ENCODE data around the gene CLDN7.

DNA sequence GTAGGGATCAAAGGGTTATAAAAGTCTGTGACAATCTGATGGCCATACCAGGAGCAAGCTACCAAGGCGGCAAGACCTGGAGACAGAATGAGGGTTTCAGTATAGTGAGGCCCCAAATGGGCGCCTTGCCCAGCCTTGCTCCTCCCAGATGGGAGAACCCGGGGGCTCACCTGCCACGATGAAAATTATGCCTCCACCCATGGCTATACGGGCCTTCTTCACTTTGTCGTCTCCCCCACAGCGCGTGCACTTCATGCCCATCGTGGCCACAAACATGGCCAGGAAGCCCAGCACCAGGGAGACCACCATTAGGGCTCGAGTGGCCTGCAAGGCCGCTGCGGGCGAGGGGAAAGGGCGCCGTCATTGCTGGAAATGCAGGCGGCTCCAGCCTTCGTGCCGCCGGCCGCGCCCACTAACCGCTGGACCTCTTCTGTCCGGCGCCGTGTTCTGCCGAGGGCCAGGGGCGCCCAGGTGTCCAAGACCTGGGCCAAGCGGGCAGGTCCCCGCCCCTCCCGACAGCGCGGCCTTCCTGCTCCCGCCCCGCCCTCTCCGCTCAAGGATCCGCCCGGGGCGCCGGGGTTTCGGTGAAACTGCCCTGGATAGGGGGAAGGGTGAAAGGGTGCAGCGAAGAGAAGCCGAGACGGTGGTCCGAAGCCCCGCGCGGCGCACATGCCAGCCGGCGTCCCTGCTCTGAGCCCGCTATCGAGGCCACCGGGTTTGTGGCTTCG is 1.5 kb downstream of the CLDN7 start:
- TF ChIP-seq POLR2A (IDR thresholded peaks at IDR 0.05) (peak; percentile 64), POLR2AphosphoS5 (IDR thresholded peaks at IDR 0.05) (peak; percentile 34 to 89 (median 70)), EP300 (IDR thresholded peaks at IDR 0.05; ENCODE audit: low read depth) (no peak)
- TF ChIP-seq, protein P1, sequence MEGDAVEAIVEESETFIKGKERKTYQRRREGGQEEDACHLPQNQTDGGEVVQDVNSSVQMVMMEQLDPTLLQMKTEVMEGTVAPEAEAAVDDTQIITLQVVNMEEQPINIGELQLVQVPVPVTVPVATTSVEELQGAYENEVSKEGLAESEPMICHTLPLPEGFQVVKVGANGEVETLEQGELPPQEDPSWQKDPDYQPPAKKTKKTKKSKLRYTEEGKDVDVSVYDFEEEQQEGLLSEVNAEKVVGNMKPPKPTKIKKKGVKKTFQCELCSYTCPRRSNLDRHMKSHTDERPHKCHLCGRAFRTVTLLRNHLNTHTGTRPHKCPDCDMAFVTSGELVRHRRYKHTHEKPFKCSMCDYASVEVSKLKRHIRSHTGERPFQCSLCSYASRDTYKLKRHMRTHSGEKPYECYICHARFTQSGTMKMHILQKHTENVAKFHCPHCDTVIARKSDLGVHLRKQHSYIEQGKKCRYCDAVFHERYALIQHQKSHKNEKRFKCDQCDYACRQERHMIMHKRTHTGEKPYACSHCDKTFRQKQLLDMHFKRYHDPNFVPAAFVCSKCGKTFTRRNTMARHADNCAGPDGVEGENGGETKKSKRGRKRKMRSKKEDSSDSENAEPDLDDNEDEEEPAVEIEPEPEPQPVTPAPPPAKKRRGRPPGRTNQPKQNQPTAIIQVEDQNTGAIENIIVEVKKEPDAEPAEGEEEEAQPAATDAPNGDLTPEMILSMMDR (IDR thresholded peaks at IDR 0.05): no peak
